NCI-H128 (cell line): ENCODE data around the gene C8G.

ENCODE experiments used
- DNase-seq: peaks from one replicate; lab custom pipeline; 2025; ENCODE audit not compliant: unreplicated experiment; lab: John Stamatoyannopoulos, UW

Gene C8G

DNA sequence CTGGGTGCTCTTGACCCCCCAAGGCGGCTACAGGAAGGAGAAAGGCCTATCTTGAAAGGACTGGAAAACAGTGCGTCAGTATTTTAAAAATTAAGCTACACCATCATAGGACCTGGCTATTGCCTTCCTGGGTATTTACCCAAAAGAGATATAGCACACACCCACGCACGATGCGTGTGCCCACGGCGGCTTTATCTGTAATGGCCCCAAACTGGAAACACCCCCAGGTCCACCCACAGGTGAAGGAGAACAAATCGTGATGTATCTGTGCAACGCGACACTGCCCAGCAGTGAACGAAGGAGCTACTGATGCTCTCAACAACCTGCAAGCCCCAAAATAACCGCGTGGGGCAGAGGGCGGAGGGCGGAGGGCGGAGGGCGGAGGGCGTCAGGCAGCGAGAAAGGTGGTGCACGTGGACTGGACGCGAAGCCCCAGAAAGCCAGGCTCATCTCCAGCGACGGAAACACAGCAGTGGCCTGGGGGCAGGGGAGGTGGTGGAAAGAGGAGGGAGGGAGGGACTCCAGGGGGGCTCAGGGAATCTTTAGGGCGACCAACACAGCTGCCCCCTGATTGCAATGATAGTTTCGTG, 19.9 kb downstream of the C8G start:
- DNase-seq = no peak

DNA sequence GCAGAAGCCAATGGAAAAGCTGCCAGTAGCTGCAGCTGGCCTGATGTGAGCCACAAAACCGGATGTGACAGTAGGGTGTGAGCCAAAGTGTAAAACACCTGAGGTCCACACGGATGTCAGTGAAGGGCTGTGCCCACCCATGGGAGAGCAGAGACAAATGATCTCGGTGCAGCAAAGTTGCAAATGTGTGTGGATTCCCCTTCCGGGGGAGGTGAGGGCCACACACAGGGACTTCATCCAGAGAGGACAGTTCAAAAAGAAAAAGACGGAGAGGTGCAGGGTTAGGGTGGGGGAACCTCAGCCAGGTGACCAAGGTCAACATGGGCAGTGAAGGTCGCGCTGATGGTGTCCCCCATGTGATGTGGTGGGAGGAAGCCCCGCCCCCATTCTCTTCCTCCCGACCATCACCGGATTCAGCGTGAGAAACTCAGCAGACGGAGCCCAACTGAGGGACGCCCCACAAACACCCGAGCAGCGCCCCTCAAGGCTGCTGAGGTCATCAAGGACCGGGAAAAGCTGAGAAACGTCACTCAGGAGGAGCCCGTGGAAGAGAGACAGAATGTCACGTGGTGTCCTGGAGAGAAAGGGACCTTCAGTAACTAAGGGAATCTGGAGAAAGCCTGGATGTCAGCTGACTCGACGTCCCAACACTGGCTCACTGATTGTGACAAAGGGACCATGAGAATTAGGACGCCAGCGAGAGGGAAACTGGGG, 20.9 kb downstream of the C8G start:
- DNase-seq = no peak

DNA sequence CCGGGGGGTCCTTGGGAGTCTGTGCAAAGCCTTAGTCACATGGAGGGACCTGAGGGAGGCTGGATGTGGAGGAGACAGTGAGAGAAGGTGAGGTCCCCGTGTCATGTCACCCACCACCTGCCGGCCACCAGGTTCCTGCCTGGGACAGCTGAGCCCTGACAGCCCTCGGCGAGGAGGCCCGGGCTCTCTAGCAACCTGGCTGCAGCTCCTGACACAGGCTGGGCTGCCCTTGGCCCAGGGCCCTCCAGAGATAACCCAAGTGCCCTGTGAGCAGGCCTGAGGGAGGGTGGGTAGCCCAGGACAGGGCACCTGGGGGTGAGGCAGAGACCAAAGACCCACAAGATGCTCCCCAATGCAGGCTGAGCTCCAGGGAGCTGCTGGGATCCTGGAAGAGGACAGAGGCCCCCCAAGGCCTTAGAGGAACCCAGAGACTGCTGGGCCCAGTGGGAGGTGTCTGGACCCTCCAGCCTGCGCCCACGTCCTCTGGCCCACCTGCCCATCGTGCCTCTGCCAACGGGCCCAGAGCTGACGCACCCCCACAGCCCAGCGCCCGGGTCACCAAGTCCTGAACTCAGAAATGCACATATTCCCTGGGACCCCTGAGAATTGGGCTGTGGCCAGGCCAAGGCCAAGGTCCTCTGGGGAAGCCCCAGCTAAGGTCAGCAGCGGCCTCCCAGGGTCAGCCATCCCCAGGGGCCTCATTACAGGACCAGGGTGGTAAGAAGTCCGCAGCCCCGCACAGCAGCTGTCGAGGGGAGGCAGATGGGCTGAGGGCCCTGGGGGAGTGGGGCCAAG, 23.5 kb downstream of the C8G start:
- no peak for DNase-seq

DNA sequence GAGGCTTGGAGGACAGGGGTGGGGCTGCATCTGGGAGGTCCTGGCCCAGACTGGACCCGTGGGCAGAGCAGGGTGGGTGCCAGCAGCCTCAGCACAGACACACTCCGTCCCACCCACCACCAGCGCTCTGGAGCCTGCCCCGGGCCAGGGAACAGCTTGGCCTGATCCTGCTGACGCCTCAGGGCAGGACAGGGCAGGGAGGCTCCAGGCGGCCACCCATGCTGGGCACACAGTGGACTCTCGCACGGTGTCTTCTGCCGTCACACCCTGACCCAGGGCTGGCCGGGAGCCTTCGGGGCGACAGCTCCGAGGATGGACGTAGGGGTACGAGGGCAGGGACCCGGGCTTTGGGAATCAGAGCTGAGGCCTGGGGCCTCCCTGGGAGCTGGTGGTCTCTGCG, 24.1 kb downstream of the C8G start:
- DNase-seq = no peak

DNA sequence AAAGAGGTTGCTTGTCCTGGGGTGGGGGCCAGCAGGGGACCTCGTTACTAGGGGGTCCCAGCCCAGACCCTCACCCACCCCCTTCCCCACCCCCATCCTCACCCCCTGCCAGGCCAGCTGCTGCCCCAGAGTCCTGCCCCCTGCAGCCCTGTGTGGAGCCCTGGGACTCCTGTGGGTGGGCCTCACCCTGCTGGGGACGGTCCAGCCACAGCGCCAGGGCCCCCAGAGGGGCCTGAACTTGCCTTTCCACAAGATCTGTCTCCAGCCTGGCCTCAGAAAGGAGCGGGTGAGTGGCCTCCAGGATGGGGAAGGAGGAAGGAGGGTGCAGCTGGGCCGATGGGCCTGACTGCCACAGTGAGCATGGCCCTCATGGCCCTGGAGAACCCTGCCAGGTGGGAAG, 24.7 kb downstream of the C8G start:
- DNase-seq = no peak

DNA sequence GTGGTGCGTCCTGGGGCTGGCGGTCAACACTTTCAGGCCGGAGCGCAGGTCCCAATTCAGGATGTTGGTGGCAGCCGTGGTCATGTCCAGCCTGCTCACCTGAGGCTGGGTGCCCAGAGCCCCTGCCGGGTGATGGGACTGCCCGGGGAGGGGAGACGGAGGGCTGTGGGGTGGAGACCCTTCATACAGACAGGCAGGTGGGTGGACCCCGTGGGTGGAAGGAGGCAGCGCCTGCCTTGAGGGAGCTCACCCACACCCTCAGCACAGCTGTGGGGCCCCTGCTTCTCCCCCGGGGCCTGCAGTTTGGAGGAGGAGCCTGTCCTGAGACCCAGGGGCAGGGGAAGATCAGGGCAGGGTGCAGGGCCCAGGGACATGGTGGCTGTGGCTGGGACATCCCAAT, 25.3 kb downstream of the C8G start:
- DNase-seq = no peak

DNA sequence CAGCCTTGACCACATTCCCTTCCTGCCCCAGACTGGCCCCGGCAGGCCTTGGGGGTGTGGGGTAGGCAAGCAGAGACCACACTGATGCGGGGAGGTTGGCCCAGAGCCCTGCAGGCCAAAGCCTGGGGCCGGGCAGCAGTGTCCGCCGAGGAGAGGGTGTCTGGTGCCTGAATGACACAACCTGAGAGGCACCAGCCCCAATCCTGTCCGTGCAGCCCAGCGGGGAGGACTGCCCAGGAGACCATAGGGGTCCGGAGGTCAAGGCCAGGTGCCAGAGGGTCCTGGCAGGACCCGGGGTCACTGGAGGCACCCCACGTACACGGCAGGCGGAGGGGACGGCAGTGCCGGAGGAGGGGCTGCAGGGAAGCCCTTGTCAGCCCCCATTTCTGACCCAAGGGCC, 26.7 kb downstream of the C8G start:
- no peak for DNase-seq

DNA sequence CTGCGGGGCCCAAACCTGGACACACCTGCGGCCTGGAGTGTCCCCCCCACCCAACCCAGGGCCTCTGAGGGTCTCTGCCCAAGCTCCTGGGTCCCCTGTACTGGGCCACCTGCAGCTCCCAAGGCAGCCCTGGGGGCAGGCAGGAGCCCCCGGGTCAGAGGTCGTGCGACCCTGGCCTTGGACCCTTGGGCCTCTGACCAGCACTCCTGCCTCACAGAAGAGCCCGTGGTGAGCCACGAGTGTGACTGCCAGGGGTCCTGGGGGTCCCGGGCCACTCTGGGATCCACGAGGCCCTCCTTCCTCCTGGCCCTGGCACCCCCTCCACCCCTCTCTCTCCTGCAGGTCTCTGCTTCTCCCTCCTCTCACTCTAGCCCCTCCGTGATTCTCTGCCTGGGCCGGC, 27.3 kb downstream of the C8G start:
- DNase-seq = no peak

DNA sequence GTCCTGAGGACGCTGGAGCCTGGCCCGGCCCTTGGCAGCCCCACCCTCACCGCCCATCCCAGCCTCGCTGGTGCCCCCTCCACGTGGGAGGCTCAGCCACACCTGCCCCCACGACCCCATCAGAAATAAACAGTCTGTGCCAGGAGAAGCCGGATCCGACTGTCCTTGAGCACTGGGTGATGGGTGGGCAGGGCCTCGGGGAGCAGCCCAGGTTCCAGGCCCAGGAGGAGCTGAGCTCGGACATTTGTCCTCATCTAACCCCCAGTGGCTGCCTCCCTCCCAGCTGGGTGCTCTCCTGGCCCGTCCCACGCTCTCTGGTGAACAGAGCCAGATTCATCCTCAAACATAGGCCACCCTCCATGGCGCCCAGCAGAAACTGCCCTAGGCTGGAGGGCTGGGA, 27.7 kb downstream of the C8G start:
- no peak for DNase-seq

DNA sequence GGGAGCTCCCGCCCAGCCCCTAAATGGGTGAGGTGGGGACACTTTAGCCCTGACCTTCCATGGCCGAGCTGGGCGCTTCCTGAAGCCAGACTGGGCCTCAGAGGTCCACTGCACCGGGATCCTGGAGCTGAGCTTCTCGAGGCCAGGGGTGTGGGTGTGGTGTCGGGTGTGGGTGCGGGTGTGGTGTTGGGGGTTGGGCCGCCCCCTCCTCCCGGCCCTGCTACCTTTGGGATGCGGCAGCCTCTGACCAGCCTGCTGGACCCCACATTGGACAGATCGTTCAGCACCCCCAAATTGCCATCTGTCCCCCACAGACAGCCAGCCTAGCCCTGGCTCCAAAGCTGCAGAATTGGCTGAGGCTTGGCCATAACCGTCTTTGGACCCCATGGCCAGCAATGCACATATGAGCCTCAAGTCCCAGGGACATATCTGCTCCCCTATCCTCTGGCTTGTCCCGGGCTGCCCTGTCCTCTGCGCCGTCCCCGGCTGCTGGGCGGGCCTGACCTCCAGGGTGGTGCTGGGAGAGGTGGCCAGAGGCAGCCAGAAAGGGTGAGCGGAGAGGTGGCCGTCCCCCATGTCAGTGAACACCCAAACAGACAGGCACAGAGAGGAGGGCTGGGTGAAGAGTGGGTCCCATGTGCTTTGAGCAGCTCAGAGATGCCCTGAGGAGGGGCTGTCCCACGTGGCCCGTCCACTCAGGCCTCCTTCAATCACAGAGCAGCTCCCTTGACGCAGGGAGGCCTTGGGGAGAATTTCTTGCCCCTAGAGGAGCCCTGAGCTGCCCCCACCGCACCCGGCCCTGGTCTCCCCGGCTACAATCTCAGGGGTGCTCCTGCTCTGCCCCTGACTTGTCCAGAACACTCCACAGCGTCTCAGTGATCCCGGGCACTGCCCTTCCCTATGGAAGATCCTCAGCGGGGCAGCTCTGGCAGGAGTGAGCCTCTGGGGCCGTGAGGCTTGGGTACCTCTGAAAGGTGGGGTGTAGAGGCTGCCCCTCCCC, 28.9 kb downstream of the C8G start:
- DNase-seq = no peak

DNA sequence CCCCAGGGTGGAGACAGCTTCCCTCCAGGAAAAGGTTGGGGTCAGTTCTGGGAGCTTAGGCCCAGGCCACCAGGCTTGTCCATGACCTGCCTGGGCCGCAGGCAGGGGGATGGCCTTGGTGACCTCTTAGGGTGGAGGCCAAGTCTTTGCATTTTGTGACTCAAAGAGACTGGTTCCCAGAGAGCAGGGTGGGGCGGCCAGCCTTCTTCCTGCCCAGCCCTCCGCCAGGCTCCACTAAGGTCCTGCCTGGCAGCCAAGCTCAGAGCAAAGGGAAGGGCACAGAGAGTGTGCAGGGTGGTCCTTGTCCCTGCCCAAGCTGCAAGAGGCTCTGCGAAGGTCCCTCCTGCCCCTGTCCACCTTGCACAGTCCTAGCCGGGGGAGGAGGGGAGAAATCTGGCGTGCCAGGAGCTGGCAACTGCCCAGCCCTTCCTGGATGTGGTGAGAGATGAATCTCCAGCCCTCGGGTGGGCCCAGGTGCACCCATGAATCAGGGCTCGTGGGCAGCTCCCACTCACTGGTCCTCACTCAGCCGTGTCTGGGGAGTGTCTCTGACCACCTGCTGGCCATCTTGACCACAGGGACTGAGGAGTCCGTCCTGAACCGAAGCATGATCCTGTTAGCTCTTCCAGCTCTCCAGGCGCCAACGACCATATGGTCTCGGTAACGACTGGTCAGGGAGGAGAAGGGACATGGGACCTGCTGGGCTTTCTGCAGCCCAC, 29.9 kb downstream of the C8G start:
- no peak for DNase-seq

DNA sequence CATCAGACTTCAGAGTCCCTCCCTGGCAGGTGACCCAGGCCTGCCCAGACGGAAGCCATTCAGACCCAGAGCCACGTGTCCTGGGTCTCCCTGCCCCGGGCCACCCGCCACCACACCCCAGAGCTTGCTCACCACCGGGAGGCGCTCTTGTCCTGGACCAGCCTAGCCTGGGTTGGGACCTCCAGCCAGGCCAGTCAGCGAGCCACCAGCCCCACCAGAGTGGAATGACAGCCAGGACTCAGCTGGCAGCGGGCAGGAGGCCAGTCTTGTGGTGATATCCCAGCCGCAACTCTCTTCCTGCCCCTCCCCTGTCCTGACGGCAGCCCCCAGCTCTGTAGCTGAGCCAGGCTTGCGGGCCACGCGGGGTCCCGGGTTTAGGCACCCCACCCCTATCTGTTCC, 30.6 kb downstream of the C8G start:
- DNase-seq = no peak

DNA sequence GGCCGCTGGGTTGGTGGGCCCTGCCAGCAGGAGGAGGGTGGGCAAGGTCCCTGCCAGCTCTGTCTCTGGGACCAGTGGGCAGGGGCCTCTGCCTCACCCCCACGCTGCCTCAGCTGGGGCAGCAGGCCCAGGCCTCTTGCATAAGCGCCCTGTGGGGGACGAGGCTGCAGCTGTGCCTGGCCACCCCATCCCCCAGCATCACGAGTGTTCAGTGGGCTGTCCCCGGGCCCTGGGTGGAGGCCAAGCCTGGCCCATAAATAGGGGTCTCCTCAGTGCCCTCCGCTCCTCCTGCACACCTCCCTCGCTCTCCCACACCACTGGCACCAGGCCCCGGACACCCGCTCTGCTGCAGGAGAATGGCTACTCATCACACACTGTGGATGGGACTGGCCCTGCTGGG, 32.2 kb downstream of the C8G start, which contains the start of gene PTGDS:
TSS of gene PTGDS (plus strand) at position 282 of the 400 bp plus-strand sequence. CDS start at position 357, 75 bp downstream.
- DNase-seq = no peak

DNA sequence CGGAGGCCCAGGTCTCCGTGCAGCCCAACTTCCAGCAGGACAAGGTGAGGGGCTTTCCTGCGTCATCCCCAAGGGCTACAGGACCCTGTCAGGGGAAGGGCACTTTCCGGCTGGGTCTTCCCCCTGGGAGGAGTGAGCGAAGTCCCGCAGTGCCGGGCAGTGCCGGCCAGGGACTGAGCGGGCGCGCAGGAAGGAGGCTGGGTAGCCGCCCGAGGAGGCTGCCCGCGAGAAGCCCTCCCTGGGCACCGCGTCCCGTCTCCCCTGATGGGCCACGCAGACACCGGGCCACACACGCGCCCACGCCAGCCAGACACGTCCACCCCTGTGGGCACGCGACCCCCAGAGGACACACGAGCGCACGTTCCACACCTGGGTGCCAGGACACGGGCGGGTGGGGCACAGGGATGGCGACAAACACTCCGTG, 32.6 kb downstream of the C8G start:
- no peak for DNase-seq

DNA sequence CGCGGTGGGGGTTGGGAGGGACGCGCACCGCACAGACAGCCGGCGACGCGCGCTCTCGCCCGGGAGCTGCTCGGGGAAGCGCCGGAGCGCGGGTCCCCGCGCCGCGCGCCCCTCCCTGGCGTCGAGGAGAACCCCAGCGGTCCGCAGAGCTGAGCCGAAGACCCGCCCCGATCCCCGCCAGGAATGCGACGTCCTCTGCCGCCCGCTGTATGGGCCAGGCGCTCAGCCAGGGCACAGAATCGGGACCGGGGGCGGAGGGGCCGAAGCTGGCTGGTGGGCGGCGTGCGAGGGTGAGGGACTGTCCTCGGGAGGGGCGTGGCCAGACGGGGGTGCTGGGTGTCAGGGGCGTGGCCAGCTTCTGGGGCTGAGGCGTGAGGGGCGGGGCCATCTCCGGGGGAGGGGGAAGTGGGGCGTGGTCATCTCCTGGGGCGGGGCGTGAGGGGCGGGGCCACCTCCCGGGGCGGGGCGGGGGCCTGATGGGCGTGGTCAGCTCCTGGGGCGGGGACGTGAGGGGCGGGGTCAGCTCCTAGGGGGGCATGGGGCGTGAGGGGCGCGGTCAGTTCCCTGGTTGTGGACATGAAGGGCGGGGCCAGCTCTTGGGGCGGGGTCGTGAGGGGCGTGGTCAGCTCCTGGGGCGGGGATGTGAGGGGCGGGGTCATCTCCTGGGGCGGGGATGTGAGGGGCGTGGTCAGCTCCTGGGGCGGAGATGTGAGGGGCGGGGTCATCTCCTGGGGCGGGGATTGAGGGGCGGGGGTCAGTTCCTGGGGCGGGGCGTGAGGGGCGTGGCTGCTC, 33.2 kb downstream of the C8G start:
- peak; percentile 15 for DNase-seq

DNA sequence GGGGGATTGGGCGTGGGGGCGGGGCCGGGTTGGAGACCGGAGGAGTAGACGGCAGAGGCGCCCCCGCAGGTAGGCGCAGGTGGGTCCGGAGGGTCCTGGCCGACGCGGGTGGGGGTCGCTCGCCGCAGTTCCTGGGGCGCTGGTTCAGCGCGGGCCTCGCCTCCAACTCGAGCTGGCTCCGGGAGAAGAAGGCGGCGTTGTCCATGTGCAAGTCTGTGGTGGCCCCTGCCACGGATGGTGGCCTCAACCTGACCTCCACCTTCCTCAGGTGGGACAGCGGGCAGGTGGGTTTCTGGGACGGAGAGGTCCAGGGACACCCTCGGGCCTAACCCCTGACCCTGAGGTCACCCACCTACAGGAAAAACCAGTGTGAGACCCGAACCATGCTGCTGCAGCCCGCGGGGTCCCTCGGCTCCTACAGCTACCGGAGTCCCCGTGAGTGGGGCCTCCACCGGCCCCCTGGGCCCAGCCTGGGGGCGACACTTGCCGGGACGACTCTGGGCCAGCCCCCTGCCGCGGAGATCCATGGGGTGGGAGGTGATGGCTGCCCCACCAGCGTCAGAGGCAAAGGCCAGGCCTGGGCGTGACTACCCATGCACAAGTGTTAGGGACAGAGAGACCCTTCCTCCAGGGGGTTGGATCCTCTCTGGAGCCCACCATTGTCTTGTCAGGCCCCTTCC, 34.0 kb downstream of the C8G start:
- DNase-seq = no peak

DNA sequence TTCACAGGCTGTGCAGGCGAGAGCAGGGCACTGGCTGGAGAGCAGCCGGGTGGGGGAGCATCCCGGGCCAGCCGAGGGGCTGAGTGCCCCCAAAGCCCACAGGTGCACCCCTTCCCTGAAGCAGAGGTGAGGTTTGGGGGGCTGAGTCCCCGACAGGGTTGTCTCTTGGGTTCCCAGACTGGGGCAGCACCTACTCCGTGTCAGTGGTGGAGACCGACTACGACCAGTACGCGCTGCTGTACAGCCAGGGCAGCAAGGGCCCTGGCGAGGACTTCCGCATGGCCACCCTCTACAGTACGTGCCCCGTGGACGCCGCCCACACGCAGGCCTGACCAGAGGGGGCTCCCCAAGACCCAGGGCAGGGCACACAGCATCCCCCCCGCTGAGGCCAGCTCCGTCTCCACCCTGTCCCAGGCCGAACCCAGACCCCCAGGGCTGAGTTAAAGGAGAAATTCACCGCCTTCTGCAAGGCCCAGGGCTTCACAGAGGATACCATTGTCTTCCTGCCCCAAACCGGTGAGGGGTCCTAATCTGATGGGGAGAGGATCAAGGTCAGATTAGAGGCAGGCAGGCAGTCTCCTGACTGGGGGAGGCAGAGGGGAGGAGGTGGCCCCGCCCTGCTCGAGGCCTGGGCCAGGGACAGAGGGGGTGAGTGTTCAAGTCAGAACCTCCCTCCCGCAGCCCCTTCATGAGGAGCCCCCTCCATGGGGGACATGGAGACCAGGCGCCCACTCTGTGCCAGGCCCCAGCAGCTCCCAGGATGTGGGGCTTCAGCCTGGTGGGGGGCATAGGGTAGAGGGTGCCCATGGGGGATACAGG, 34.9 kb downstream of the C8G start:
- DNase-seq = no peak
